ENCODE results near the gene LACRT. TPM values are rescaled to one million over a fixed set of nuclear protein-coding genes. Genes with fewer than 3 reads are reported as not detected.
"Not testable (repeated sequence)": the region's sequence is repeated elsewhere in the genome, so short reads cannot be mapped to it uniquely, and the experiment has no call there.

Gene LACRT
- total RNA-seq, 3 donors from 2014 or later = not detected

DNA sequence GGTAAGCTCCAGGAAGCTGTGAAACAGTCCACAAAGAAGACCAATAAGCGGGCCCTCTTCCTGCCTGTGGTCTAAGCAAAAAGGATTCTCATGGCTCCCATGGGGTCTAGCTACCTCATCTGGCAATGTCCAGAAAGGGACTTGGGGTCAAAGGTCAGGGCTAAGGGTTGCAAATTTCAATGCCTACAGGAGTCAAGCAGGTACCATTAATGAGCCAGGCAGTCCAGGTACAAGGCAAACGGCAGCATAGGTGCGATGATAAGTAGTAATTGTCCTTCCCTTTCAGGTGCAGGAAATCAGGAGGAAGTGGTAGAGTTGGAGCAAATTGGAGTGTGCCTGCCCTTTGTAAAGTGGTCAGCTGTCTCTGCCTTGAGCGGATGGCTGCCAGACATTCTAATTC is 6.4 kb upstream of the LACRT start:
- no peak for DNase-seq (ENCODE audit: low spot score in 2 of 2)
- Histone ChIP-seq H3K27ac (no peak overlapping the region), H3K4me3 (no peak overlapping the region), H3K9me3 (no peaks in the 10 kb centered on the region), H3K4me1 (no peaks in the 10 kb centered on the region), H3K27me3 (peaks cover 0 to 4% of the 10 kb centered on the region in 2 donors), H3K36me3 (no peaks in the 10 kb centered on the region)
- intact Hi-C loops (cut with DNase I; ENCODE audit: low total_unique reads) = no loop called here
- TF ChIP-seq POLR2A (IDR thresholded peaks at IDR 0.05) (no peak), POLR2AphosphoS5 (IDR thresholded peaks at IDR 0.05) (no peak)
- TF ChIP-seq, protein P1, sequence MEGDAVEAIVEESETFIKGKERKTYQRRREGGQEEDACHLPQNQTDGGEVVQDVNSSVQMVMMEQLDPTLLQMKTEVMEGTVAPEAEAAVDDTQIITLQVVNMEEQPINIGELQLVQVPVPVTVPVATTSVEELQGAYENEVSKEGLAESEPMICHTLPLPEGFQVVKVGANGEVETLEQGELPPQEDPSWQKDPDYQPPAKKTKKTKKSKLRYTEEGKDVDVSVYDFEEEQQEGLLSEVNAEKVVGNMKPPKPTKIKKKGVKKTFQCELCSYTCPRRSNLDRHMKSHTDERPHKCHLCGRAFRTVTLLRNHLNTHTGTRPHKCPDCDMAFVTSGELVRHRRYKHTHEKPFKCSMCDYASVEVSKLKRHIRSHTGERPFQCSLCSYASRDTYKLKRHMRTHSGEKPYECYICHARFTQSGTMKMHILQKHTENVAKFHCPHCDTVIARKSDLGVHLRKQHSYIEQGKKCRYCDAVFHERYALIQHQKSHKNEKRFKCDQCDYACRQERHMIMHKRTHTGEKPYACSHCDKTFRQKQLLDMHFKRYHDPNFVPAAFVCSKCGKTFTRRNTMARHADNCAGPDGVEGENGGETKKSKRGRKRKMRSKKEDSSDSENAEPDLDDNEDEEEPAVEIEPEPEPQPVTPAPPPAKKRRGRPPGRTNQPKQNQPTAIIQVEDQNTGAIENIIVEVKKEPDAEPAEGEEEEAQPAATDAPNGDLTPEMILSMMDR (IDR thresholded peaks at IDR 0.05) = no peak

DNA sequence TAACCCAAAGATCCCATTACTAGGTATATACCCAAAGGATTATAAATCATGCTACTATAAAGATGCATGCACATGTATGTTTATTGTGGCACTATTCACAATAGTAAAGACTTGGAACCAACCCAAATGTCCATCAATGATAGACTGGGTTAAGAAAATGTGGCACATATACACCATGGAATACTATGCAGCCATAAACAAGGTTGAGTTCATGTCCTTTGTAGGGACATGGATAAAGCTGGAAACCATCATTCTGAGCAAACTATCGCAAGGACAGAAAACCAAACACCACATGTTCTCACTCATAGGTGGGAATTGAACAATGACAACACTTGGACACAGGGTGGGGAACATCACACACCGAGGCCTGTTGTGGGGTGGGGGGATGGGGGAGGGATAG is 4.4 kb upstream of the LACRT start:
- H3K4me3 ChIP-seq; intact Hi-C loops (cut with DNase I; ENCODE audit: low total_unique reads); H3K36me3 ChIP-seq; H3K27ac ChIP-seq; H3K4me1 ChIP-seq; H3K9me3 ChIP-seq; DNase-seq (ENCODE audit: low spot score in 2 of 2); H3K27me3 ChIP-seq: not testable (repeated sequence)

DNA sequence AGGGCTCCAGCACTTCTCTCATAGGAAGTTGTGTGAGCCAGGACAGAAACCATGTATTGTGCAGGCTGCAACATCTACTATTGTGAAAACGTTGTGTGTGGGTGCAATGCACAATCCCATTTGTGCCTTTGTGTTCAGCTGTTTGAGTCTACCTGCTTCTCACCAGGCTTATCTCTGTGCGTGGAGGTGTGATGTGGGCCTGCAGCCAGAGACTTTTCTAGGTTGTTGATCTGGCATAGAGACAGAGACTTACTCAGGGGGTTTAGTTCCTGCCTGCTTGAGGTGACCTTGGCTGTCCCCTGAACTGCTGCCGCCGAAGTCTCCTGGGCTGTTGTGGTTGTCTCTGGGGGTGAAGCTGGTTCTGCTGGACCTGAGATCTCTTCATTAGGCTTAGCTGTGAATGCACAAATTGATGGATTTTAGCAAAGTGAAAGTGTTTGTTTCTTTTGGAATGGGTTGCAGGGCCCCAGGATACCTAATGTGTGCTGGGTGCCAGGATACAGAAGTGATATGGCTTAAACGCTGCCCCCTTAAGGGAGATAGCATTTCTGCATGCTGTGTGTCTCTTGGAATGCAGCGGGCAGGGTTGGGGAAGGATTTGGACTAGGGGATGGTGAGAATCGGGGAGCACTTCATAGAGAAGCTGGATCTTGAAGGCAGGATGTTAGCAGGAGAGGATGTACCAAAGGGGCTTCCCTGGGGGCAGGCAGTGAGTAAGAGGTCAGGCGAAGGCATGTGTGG is 2.5 kb downstream of the LACRT start:
- intact Hi-C loops (cut with DNase I; ENCODE audit: low total_unique reads) = no loop called here
- Histone ChIP-seq H3K27ac (no peak overlapping the region), H3K36me3 (no peaks in the 10 kb centered on the region), H3K4me1 (no peaks in the 10 kb centered on the region), H3K27me3 (no peaks in the 10 kb centered on the region), H3K4me3 (no peak overlapping the region), H3K9me3 (no peaks in the 10 kb centered on the region)
- TF ChIP-seq POLR2AphosphoS5 (IDR thresholded peaks at IDR 0.05) (no peak), POLR2A (IDR thresholded peaks at IDR 0.05) (no peak)
- TF ChIP-seq, protein P1 (IDR thresholded peaks at IDR 0.05) = no peak
- DNase-seq (ENCODE audit: low spot score in 2 of 2) = no peak

DNA sequence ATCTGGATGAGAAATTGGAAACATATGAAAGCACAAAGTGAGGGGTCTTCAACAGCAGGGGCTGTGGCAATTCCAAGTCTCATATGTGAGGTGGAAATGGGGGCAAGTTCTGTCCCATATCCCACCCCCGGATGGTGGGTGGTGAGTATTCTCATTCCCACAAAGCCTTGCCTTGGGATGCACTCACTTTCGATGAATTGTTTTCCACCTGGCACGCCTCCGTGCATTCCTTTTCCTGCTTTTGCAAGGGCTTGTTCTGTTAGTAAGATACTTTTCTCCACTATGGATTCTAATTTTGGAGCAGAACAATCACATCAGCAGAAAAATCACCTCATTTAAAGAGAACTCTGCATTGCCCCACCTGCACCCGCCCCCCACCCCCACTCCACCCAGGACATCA is 3.1 kb downstream of the LACRT start:
- Histone ChIP-seq H3K27ac (no peak overlapping the region), H3K27me3 (no peaks in the 10 kb centered on the region), H3K9me3 (no peaks in the 10 kb centered on the region), H3K36me3 (no peaks in the 10 kb centered on the region), H3K4me1 (no peaks in the 10 kb centered on the region), H3K4me3 (no peak overlapping the region)
- no peak for TF ChIP-seq POLR2A (IDR thresholded peaks at IDR 0.05)
- no peak for TF ChIP-seq POLR2AphosphoS5 (IDR thresholded peaks at IDR 0.05)
- TF ChIP-seq, protein P1 (IDR thresholded peaks at IDR 0.05) = no peak
- intact Hi-C loops (cut with DNase I; ENCODE audit: low total_unique reads) = no loop called here
- DNase-seq (ENCODE audit: low spot score in 2 of 2) = no peak

DNA sequence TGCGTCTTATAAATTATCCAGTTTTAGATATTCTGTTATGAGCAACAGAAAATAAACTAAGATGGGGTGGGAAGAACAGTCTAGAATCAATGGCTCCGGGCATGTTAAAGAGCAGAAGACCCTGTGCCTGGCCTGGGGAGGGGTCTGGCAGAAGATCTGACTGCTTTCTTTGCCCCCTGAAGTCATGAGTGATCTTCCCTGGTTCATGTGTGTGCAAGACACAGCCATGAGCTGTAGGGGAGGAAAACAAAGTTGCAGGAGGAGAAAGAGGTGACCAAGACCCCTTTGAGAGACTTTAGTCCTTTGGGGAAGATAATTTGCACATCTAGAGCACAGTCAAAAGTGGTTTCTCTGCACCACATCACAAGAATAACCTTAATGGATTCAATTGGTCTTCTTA is 4.8 kb downstream of the LACRT start:
- H3K27ac ChIP-seq = no peak overlapping the region
- H3K9me3 ChIP-seq = no peaks in the 10 kb centered on the region
- no peaks in the 10 kb centered on the region for H3K27me3 ChIP-seq
- H3K4me1 ChIP-seq = no peaks in the 10 kb centered on the region
- TF ChIP-seq POLR2A (IDR thresholded peaks at IDR 0.05) (no peak), POLR2AphosphoS5 (IDR thresholded peaks at IDR 0.05) (no peak)
- TF ChIP-seq, protein P1 (IDR thresholded peaks at IDR 0.05) = no peak
- intact Hi-C loops (cut with DNase I; ENCODE audit: low total_unique reads) = no loop called here
- no peaks in the 10 kb centered on the region for H3K36me3 ChIP-seq
- no peak for DNase-seq (ENCODE audit: low spot score in 2 of 2)
- no peak overlapping the region for H3K4me3 ChIP-seq

Data from breast epithelium (tissue), 4 donors.